Gastroesophageal sphincter (tissue), 4 donors: Measurements from ENCODE around the gene BCR. TPM values are rescaled to one million over a fixed set of nuclear protein-coding genes. Genes with fewer than 3 reads are reported as not detected.
A peak's percentile ranks its signal among the peaks of the same experiment; 100 is the strongest.

Source experiments
- ATAC-seq: fragments of 150-250 bp; one replicate; pipeline ENCODE4 v1.9.1; 2016; ENCODE audit warnings: mild to moderate bottlenecking, moderate library complexity
- H3K27ac ChIP-seq, 4 donors: fragments of 200-600 bp; sonication (generic) in 3 of 4; 1 replicate in 3 of 4; 2 replicates in 1 of 4; pipeline ENCODE4 v1.5.1; 2016 to 2019
- H3K27me3 ChIP-seq: fragments of 200-600 bp; sonication (generic); one replicate; pipeline ENCODE4 v1.5.1; 2019
- H3K36me3 ChIP-seq, 2 donors: fragments of 200-600 bp; sonication (generic); one replicate each; pipeline ENCODE4 v1.5.1; 2019; ENCODE audit warnings: control low read depth in 1 of 2
- H3K4me1 ChIP-seq, 3 donors: fragments of 200-600 bp; sonication (generic); 1 replicate in 2 of 3; 2 replicates in 1 of 3; pipeline ENCODE4 v1.5.1; 2016 to 2019; ENCODE audit warnings: control low read depth in 2 of 3
- H3K4me3 ChIP-seq, 2 donors: fragments of 200-600 bp; sonication (generic); one replicate each; pipeline ENCODE4 v1.5.1; 2019; ENCODE audit warnings: mild to moderate bottlenecking in 1 of 2, moderate library complexity in 1 of 2
- H3K9me3 ChIP-seq, 3 donors: fragments of 200-600 bp; sonication (generic); one replicate each; pipeline ENCODE4 v1.5.1; 2017 to 2019; ENCODE audit warnings: control low read depth in 2 of 3
- EP300 ChIP-seq: sonication (generic); formaldehyde crosslinking; IDR thresholded peaks from one replicate; pipeline ENCODE4 v1.6.1; 2017; ENCODE audit warnings: antibody characterized with exemption, mild to moderate bottlenecking
- POLR2A ChIP-seq, 2 donors: fragments of 450-650 bp; IDR thresholded peaks; one replicate each; pipeline ENCODE4 v1.6.1; 2017; ENCODE audit warnings: antibody characterized with exemption in 2 of 2, mild to moderate bottlenecking in 2 of 2, moderate library complexity in 1 of 2
- POLR2AphosphoS5 ChIP-seq: sonication (generic); formaldehyde crosslinking; IDR thresholded peaks from one replicate; pipeline ENCODE4 v1.6.1; 2017; ENCODE audit warnings: antibody characterized with exemption
- WGBS, 2 donors: methylation state at CpG; one replicate each; pipeline ENCODE4 v1.1.5; 2018; ENCODE audit warnings: low coverage in 1 of 2; 5-methylcytosine and 5-hydroxymethylcytosine counted together
- total RNA-seq, 4 donors: library from RNA; depleted of rRNA; stranded (reverse); fragments of >200 nt; gene quantifications; one replicate each; pipeline ENCODE4 v1.1.0, GENCODE V29; 2016
- TF ChIP-seq, protein P1 (sequence below), 4 experiments: fragments of 200-600 bp in 2 of 4; fragments of 450-650 bp in 2 of 4; sonication (generic) in 1 of 4; IDR thresholded peaks; one replicate each; pipeline ENCODE4 v1.5.1; 2017 to 2019; ENCODE audit warnings: antibody characterized with exemption in 4 of 4, mild to moderate bottlenecking in 2 of 4, moderate library complexity in 2 of 4

The BCR gene
- total RNA-seq, 4 donors from 2014 or later: 39.2 to 81.1 (median 46.2) TPM

DNA sequence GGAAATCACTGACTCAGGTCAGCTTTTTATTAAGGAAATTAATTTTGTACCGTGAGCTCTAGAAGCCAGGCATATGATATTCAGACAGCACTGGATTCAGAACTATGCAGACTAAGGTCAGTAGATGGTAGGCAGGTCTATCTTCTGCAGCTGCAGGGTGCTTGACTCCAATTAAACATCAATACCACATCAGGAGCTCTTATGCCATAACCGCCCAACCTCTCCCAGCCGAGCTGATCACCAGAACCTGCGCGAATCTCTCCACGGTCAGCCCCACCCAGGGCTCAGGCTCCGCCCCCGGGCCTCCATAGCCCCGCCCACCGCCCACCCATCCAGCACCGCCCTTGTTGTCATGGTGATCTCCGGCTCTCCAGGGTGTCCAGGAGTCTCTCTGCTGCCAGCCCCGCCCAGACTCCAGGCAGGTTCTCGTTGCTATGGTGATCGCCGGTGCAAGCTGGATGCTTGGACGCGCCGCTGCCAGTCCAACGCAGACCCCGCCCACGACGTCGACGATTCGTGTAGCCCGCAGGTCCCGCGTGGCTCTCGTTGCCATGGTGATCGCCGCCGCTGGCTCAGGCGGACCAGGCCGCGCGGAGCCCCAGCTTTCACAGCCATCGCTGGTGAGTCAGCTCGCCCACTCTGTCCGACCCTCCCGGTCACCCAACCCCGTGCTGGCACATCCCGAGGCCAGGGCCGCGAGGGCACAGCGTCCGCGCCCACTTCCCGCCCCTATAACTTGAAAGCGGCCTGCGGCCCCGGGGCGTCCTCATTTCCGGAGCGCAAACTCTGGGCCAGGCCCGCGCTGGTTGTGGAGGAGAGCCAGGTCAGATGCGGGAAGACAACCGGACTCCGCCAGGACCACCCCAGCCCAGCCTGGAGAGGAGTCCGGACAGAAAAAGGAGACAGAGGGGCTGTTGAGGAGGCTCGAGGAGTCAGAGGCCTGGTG is 35.1 kb upstream of the BCR start, which contains the start of gene RAB36:
Gene RAB36, plus strand, starts transcription at position 546 of the 946 bp plus-strand sequence. CDS start 1,140 bp downstream, outside the sequence.
- Histone ChIP-seq H3K27ac (peak within 1 kb of the TSS; percentile 4 to 84 (median 80)), H3K4me3 (peak within 1 kb of the TSS; percentile 31 to 65), H3K9me3 (no peaks in the 10 kb centered on the region), H3K4me1 (peaks cover 0 to 62% (median 14%) of the 10 kb centered on the region in 3 donors), H3K27me3 (no peaks in the 10 kb centered on the region), H3K36me3 (peaks cover 0 to 11% of the 10 kb centered on the region in 2 donors)
- WGBS, 2 donors: 0 to 20% methylated on average over 2 to 7 of the region's 62 CpGs
- peak; percentile 93 for ATAC-seq
- TF ChIP-seq EP300 (no peak), POLR2AphosphoS5 (peak; percentile 64), POLR2A (IDR thresholded peaks at IDR 0.05) (peak in 1 of 2 donors; percentile 16)
- TF ChIP-seq, protein P1, sequence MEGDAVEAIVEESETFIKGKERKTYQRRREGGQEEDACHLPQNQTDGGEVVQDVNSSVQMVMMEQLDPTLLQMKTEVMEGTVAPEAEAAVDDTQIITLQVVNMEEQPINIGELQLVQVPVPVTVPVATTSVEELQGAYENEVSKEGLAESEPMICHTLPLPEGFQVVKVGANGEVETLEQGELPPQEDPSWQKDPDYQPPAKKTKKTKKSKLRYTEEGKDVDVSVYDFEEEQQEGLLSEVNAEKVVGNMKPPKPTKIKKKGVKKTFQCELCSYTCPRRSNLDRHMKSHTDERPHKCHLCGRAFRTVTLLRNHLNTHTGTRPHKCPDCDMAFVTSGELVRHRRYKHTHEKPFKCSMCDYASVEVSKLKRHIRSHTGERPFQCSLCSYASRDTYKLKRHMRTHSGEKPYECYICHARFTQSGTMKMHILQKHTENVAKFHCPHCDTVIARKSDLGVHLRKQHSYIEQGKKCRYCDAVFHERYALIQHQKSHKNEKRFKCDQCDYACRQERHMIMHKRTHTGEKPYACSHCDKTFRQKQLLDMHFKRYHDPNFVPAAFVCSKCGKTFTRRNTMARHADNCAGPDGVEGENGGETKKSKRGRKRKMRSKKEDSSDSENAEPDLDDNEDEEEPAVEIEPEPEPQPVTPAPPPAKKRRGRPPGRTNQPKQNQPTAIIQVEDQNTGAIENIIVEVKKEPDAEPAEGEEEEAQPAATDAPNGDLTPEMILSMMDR (IDR thresholded peaks at IDR 0.05): no peak

DNA sequence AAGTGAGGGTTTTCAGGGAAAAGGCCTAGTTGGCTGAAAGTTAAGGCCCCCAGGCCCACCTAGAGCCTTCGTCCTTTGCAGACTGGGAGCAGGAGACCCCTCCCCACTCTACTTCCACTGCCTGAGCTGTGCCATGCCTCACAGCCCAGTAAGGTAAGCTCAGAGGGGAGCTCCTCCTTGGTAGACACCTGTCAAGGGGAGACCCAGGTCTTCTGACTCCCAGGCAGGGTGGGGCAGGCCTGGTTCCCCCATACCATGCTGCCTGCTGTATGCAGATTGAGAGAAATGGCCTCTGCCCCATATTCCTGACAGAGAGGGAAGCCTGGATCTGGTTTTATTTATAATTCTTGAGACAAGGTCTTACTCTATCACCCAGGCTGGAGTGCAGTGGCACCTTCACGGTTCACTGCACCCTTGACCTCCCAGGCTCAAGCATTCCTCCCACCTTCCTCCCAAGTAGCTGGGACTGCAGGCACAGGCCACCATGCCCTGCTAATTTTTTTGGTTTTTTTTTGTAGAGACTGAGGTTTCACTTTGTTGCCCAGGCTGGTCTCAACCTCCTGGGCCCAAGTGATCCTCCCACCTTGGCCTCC is 34.3 kb upstream of the BCR start:
- no peak for ATAC-seq
- Histone ChIP-seq H3K27ac (peak overlapping the region; percentile 4 to 84 (median 80)), H3K4me1 (peaks cover 0 to 62% (median 14%) of the 10 kb centered on the region in 3 donors), H3K4me3 (peak overlapping the region; percentile 31 to 65), H3K36me3 (peaks cover 0 to 19% of the 10 kb centered on the region in 2 donors), H3K27me3 (no peaks in the 10 kb centered on the region), H3K9me3 (no peaks in the 10 kb centered on the region)
- WGBS, 2 donors: 75 to 77% methylated on average over 1 to 2 of the region's 2 CpGs
- TF ChIP-seq EP300 (no peak), POLR2A (IDR thresholded peaks at IDR 0.05) (no peak)

DNA sequence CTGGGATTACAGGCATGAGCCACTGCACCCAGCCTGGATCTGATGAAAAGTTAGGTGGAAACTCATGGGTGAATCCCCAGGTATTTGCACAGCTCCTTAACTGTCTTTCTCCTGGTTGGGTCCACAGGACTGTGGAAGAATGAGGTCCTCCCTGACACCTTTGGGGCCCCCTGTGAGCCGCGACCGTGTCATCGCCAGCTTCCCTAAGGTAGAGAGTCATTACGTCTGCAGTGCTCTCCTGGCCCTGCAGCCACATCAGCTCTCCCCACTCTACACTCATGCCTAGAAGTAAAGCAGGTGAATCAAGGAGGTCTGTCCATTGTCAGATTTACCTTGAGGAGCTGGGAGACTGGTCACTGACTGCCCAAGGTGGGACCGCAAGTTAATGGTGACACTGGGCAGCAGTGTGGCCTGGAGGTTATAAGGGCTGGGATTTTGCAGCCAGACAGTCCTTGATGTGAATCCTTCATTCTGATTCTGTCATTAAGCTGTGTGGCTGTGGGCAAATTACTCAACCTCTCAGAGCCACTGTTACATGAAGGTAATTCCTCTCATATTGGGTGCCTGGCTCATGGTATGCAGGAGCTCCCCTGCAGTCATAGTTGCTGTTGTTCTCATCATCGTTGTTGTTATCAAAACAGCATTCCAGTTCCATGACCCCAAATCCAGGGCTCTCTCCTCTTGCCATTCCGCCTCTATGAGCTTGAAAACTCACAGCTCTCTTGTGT is 33.7 kb upstream of the BCR start:
- Histone ChIP-seq H3K27me3 (no peaks in the 10 kb centered on the region), H3K4me1 (peaks cover 0 to 57% (median 11%) of the 10 kb centered on the region in 3 donors), H3K9me3 (no peaks in the 10 kb centered on the region), H3K36me3 (peaks cover 0 to 26% of the 10 kb centered on the region in 2 donors), H3K4me3 (no peak overlapping the region), H3K27ac (peak overlapping the region in 3 of 4 donors; percentile 77 to 84 (median 84))
- no peak for TF ChIP-seq EP300
- no peak for TF ChIP-seq POLR2A (IDR thresholded peaks at IDR 0.05)
- TF ChIP-seq POLR2AphosphoS5: no peak
- TF ChIP-seq, protein P1 (IDR thresholded peaks at IDR 0.05): no peak
- ATAC-seq: no peak
- 63 to 74% methylated on average over 1 to 4 of the region's 8 CpGs for WGBS, 2 donors

DNA sequence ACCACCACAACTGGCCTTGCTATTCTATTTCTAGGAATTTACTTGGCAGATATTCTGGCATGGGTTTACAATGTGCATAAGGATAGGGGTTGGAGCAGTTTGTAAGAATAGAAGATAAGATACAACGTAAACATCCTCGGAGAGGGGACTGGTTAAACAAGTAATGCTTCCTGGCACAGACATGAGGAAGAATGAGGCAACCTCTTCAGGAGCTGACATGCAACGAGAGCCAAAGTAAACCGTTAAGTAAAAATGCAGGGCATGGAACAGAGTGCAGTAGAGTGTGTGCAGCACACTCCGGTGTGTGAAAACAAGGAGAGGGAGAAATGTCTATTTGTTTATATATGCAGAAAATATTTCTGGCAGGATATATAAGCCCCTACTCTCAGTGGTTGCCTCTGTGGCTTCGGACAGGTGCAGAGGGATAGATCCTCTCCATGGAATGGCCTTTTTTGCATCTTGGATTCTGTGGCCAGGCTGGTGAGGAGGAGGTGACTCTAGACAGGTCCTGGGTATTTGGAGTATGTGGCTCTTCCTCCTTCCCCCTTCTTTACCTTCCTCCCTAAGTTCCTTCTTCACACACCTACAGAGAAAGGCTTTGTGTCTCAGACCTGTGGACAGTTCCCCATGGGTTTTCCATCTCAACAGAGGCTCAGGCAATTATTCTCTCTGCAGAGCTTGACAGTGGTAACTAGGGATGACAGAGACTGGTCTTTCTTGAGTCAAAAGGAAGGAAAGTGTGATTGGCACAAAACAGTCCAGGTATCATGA is 32.5 kb upstream of the BCR start:
- peaks cover 0 to 37% of the 10 kb centered on the region in 2 donors for H3K36me3 ChIP-seq
- ATAC-seq: peak; percentile 21
- 22 to 34% methylated on average over 6 of the region's 6 CpGs for WGBS, 2 donors
- H3K4me1 ChIP-seq: peaks cover 0 to 46% (median 6%) of the 10 kb centered on the region in 3 donors
- TF ChIP-seq EP300: no peak
- TF ChIP-seq POLR2AphosphoS5: peak; percentile 53
- no peak overlapping the region for H3K4me3 ChIP-seq
- H3K27ac ChIP-seq: peak overlapping the region in 3 of 4 donors; percentile 30 to 74 (median 54)
- no peaks in the 10 kb centered on the region for H3K9me3 ChIP-seq
- H3K27me3 ChIP-seq: no peaks in the 10 kb centered on the region

DNA sequence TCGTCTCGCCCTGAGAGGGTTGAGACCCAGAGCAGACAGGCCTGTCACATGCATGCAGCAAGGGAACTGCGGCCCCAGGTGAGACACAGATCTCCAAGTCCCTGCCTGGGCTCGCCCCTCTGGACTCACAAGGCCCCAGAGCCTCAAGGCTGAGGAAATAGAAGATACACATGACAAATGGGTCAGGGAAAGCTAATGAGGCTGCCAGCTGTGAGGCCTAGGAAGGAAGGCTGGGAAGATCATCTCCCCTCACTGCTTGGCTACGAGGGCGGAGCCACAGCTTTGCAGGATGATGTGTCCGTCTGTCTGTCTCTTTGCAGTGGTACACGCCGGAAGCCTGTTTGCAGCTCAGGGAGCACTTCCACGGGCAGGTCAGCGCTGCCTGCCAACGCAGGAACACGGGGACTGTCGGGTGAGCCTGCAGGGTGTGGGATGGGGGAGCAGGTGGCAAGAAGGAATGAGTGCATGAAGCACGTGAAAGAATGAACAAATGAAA is 30.5 kb upstream of the BCR start:
- Histone ChIP-seq H3K4me1 (peaks cover 0 to 39% (median 6%) of the 10 kb centered on the region in 3 donors), H3K4me3 (no peak overlapping the region), H3K9me3 (no peaks in the 10 kb centered on the region), H3K36me3 (peaks cover 0 to 56% of the 10 kb centered on the region in 2 donors), H3K27me3 (no peaks in the 10 kb centered on the region), H3K27ac (no peak overlapping the region)
- ATAC-seq: no peak
- WGBS, 2 donors: 69 to 91% methylated on average over 5 to 10 of the region's 15 CpGs
- TF ChIP-seq POLR2A (IDR thresholded peaks at IDR 0.05) (no peak), EP300 (no peak), POLR2AphosphoS5 (no peak)
- TF ChIP-seq, protein P1 (IDR thresholded peaks at IDR 0.05): no peak
